ENCODE results near the gene PLAGL2.

DNA sequence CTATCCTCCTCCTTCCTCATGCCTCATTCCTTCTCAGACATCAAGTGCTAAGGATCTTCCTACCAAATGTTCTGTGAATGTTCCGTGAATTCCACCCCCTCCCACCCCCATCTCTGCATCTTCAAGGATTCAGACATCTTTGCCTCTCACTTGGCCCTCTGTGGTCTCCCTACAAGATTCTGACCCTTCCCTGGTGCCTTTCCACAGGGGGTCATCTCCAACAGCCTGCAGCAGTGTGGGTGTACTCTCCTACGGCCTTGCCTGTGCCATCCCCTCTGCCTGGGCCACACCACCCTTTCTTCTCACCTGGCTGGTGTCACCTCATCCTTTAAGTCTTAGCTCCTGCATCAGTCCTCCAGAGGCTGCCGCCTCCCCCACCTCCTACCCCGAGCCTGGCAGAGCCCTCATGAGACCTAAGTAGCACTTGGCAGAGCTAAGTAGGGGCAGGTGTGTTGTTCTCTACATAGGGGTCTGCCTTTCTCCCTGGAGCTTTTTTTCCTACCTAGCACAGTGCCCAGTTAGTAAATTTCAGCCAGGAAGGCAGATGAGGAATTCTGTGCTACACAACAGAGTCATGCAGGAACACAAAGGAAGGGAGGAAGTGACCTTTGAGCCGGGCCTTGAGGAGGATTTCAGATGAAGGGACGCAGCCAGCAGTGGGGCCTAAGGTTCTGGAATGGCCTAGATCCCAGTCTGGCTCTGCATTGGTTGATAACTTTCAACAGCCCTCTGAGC is 55.0 kb downstream of the PLAGL2 start:
- TF ChIP-seq, protein P1, sequence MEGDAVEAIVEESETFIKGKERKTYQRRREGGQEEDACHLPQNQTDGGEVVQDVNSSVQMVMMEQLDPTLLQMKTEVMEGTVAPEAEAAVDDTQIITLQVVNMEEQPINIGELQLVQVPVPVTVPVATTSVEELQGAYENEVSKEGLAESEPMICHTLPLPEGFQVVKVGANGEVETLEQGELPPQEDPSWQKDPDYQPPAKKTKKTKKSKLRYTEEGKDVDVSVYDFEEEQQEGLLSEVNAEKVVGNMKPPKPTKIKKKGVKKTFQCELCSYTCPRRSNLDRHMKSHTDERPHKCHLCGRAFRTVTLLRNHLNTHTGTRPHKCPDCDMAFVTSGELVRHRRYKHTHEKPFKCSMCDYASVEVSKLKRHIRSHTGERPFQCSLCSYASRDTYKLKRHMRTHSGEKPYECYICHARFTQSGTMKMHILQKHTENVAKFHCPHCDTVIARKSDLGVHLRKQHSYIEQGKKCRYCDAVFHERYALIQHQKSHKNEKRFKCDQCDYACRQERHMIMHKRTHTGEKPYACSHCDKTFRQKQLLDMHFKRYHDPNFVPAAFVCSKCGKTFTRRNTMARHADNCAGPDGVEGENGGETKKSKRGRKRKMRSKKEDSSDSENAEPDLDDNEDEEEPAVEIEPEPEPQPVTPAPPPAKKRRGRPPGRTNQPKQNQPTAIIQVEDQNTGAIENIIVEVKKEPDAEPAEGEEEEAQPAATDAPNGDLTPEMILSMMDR (IDR thresholded peaks at IDR 0.05; ENCODE audit: low read depth, low read length, poor library complexity, severe bottlenecking), result no peak
- TF ChIP-seq EZH2phosphoT487 (IDR thresholded peaks at IDR 0.05; ENCODE audit: borderline replicate concordance, low read length), result no peak

Measured in DOHH2 (cell line).